Tibial artery (tissue), 4 donors: ENCODE measurements around the gene PRPSAP1.

Experiments
- DNase-seq, 2 donors: peaks; one replicate each; pipeline ENCODE4 v3.0.0-alpha.2; 2019
- H3K27ac ChIP-seq, 2 donors: fragments of 200-600 bp; sonication (generic) in 1 of 2; 1 replicate in 1 of 2; 2 replicates in 1 of 2; pipeline ENCODE4 v1.5.1; 2018 to 2019; ENCODE audit warnings: mild to moderate bottlenecking in 1 of 2
- H3K27me3 ChIP-seq, 2 donors: fragments of 200-600 bp; sonication (generic) in 1 of 2; one replicate each; pipeline versions ENCODE4 v1.5.1 to v1.6.0; 2016 to 2019
- H3K36me3 ChIP-seq, 3 donors: fragments of 200-600 bp; sonication (generic) in 2 of 3; one replicate each; pipeline ENCODE4 v1.5.1; 2016 to 2019; ENCODE audit warnings: mild to moderate bottlenecking in 2 of 3
- H3K4me1 ChIP-seq, 4 donors: fragments of 200-600 bp; sonication (generic) in 2 of 4; 1 replicate in 3 of 4; 2 replicates in 1 of 4; pipeline ENCODE4 v1.5.1; 2016 to 2019
- H3K4me3 ChIP-seq, 2 donors: fragments of 200-600 bp; sonication (generic) in 1 of 2; 1 replicate in 1 of 2; 2 replicates in 1 of 2; pipeline ENCODE4 v1.5.1; 2018 to 2019; ENCODE audit warnings: mild to moderate bottlenecking in 2 of 2
- H3K9me3 ChIP-seq, 3 donors: fragments of 200-600 bp; sonication (generic) in 1 of 3; one replicate each; pipeline ENCODE4 v1.5.1; 2016 to 2019
- intact Hi-C: fragments of 100-400 bp; cut with DNase I; formaldehyde crosslinking; loops from one replicate; pipeline ENCODE4 v1.15.0; 2023; ENCODE audit warnings: low total_unique reads
- TF ChIP-seq, protein P1 (sequence below), 2 experiments: fragments of 200-600 bp in 1 of 2; fragments of 450-650 bp in 1 of 2; IDR thresholded peaks; one replicate each; pipeline ENCODE4 v1.5.1; 2017 to 2019; ENCODE audit warnings: antibody characterized with exemption in 2 of 2, mild to moderate bottlenecking in 1 of 2, moderate library complexity in 1 of 2

Gene PRPSAP1, protein sequence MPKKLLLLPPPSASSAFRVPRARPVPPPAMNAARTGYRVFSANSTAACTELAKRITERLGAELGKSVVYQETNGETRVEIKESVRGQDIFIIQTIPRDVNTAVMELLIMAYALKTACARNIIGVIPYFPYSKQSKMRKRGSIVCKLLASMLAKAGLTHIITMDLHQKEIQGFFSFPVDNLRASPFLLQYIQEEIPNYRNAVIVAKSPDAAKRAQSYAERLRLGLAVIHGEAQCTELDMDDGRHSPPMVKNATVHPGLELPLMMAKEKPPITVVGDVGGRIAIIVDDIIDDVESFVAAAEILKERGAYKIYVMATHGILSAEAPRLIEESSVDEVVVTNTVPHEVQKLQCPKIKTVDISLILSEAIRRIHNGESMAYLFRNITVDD

DNA sequence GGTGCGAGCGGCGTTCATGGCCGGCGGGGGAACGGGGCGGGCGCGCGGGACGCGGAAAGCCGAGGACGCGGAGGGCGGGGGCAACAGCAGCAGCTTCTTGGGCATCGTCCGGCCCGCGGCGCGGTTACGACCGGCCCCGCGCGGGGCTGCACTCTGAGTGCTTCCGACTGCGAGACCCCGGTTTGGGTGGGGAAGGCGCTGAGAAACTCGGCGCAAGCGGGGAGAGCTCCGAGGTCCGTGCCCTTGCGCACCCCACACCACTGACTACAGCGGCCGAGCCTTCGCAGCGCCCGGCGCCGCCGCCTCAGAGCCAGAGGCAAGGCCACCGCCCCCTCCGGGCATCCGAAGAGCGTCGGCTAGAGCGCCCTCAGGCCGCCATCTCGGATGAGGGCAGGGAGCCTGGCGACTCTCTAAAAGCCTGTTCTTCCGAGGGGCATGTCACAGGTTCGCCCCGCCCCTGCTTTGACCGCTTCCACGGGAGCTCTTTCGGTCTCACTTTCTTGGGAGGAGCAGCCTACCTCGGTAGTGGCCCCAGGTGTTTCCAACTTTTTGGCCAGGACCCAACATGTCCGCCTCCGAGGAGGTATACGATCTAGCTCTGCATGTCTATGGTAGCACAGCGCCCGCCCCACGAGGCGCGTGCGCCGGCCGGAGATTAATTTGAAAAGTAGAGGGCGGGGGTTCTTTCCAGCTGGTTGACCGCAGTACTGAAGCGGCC is at the start of gene PRPSAP1:
Gene PRPSAP1, minus strand, starts transcription at position 318 of the 718 bp plus-strand sequence. Its CDS starts 213 bp downstream, at position 105.
- peak within 1 kb of the TSS; percentile 74 to 81 for H3K27ac ChIP-seq
- TF ChIP-seq, protein P1, sequence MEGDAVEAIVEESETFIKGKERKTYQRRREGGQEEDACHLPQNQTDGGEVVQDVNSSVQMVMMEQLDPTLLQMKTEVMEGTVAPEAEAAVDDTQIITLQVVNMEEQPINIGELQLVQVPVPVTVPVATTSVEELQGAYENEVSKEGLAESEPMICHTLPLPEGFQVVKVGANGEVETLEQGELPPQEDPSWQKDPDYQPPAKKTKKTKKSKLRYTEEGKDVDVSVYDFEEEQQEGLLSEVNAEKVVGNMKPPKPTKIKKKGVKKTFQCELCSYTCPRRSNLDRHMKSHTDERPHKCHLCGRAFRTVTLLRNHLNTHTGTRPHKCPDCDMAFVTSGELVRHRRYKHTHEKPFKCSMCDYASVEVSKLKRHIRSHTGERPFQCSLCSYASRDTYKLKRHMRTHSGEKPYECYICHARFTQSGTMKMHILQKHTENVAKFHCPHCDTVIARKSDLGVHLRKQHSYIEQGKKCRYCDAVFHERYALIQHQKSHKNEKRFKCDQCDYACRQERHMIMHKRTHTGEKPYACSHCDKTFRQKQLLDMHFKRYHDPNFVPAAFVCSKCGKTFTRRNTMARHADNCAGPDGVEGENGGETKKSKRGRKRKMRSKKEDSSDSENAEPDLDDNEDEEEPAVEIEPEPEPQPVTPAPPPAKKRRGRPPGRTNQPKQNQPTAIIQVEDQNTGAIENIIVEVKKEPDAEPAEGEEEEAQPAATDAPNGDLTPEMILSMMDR (IDR thresholded peaks at IDR 0.05) = peak; percentile 37 to 53
- intact Hi-C loops = no loop called here
- H3K4me3 ChIP-seq = peak within 1 kb of the TSS; percentile 75 to 87
- H3K36me3 ChIP-seq = no peaks in the 10 kb centered on the region
- H3K27me3 ChIP-seq = peaks cover 0 to 3% of the 10 kb centered on the region in 2 donors
- DNase-seq = peak; percentile 84 to 89
- peaks cover 0 to 26% (median 22%) of the 10 kb centered on the region in 4 donors for H3K4me1 ChIP-seq
- H3K9me3 ChIP-seq = no peaks in the 10 kb centered on the region

DNA sequence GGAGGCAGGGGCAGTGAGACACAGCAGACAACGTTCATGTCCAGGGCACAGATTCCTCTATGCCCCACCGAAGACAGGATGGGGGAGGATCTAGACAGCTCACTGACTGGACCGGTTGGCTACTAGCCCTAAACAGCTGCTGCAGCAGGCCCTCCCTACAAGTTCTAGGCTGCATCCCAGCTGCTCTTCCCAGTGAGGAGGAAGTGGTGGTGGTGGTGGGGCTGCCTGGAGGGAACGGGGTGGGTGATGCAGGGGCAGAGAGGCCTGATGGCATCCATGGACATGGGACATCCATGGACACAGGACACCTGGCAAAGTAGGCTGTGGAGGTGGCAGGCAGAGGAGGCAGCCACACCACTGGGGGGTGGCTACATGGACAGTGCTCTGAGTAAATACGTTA is 49.0 kb upstream of the PRPSAP1 start:
- Histone ChIP-seq H3K9me3 (no peaks in the 10 kb centered on the region), H3K4me1 (peaks cover 0 to 14% (median 2%) of the 10 kb centered on the region in 4 donors), H3K36me3 (peaks cover 24 to 76% (median 57%) of the 10 kb centered on the region in 3 donors), H3K27ac (no peak overlapping the region), H3K27me3 (no peaks in the 10 kb centered on the region), H3K4me3 (no peak overlapping the region)
- DNase-seq = no peak
- intact Hi-C loops = loop anchor here (10.0 kb wide), 1 partner anchor 102 kb away; the partner anchor contains the start of gene RHBDF2
- TF ChIP-seq, protein P1 (IDR thresholded peaks at IDR 0.05) = no peak

DNA sequence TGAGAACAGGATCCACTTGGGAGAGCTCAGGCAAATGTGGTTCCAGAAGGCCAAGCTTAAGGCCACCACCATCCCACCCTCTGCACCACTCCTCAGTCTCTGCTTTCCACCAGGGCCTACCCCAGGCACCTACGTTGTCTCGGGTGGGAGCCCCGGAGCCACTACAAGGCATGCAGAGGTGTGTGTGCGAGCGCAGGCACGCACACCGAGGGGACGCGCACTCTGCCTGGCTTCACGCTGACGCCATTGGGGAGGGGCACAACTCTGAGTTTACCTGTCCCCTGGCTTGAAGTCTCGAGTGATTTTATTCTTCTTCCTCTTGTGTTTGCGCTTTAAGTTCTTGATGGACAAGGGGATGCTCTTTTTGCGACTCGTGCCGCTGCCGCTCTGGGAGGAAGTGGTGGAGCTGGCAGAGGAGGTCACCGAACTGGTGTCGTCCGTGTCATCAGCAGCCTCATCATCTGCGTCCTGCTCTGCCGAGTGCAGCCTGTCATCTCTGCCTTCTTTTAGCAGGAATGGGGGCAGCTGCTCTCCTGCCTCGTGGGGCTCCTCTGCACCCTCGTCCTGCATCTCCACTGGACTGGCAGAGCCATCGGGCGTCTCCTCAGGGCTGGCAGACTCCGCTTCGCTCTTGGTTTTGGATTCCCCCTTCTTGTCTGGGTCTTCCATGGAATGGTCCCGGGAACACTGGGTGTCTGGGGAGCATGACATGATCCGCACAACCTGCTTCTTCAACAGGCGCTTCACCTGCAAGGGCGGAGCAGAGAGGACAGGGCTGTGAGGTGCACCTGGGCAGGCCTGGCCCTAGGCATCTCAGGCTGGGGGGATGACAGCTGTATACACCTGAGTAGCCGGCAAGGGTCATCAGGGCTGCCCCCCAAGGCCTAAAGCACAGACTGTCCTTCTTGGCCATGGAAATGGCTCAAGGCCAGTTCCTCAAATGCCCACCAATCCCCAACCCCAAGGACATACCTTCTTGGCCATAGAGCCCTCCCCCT is 45.8 kb upstream of the PRPSAP1 start:
- intact Hi-C loops = loop anchor here (10.0 kb wide), 1 partner anchor 105 kb away; the partner anchor contains the start of gene RHBDF2

DNA sequence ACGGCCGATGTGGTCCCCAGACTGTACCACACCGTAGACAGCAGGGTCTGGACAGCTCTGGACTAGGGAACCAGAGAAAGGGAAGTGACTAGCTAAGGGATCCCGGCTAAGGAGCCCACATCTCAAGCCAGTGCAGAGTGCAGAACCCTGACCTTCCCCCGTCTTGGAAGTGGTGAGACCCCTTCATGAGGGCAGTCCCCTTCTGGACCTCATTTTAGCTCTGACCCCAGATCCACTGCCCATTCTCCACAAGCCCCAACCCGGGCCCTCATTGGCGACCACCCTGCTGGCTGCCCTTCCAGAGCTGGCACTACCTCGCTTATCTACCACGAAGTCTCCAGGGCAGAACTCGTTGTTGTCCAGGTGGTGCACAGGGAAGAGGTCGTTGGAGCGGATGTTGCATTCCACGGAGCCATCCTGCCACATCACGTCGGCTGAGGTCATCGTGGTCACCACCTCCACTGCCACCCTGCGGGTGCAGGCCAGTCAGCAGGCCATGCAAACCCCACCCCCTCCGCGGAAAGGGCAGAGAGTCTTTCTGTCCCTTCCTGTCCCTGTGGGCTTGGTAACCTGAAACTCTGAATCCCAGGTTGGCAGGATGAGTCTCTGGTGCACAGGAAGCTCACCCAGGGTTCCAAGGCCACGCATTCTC is 44.9 kb upstream of the PRPSAP1 start:
- intact Hi-C loops = loop anchor here (1.0 kb wide), 1 partner anchor 95 kb away; no protein-coding TSS in a partner anchor
- Histone ChIP-seq H3K4me1 (no peaks in the 10 kb centered on the region), H3K9me3 (no peaks in the 10 kb centered on the region), H3K27me3 (no peaks in the 10 kb centered on the region), H3K4me3 (no peak overlapping the region), H3K36me3 (peaks cover 55 to 100% (median 88%) of the 10 kb centered on the region in 3 donors), H3K27ac (no peak overlapping the region)
- DNase-seq = no peak
- TF ChIP-seq, protein P1 (IDR thresholded peaks at IDR 0.05) = no peak

More for the DNA sequence above, 45.8 kb upstream of the PRPSAP1 start:
- no peak for DNase-seq
- H3K27ac ChIP-seq = no peak overlapping the region
- no peaks in the 10 kb centered on the region for H3K27me3 ChIP-seq
- TF ChIP-seq, protein P1 (IDR thresholded peaks at IDR 0.05) = no peak
- no peaks in the 10 kb centered on the region for H3K9me3 ChIP-seq
- no peak overlapping the region for H3K4me3 ChIP-seq
- H3K36me3 ChIP-seq = peaks cover 48 to 100% (median 87%) of the 10 kb centered on the region in 3 donors
- no peaks in the 10 kb centered on the region for H3K4me1 ChIP-seq
